IMR-90 (cell line): ENCODE data around the gene MLST8. TPM values are rescaled to one million over a fixed set of nuclear protein-coding genes. Genes with fewer than 3 reads are reported as not detected.
"Not testable (repeated sequence)": the region's sequence is repeated elsewhere in the genome, so short reads cannot be mapped to it uniquely, and the experiment has no call there.

Experiments
- ATAC-seq: fragments of 200-7000 bp; cut with Tn5 transposase; 2 replicates; pipeline ENCODE4 v1.9.1; 2020; ENCODE audit warnings: low read depth, mild to moderate bottlenecking, moderate library complexity
- BruUV-seq: library from RNA; stranded (reverse); fragments of 400-500 nt; replicated peaks from 2 replicates; lab custom pipeline; 2021; lab: Mats Ljungman, UMichigan
- CTCF ChIA-PET: fragments of 300-600 bp; formaldehyde crosslinking; extraction: SDS; loops from one replicate; lab custom pipeline; 2021; ENCODE audit warnings: antibody characterized with exemption; lab: Yijun Ruan, JAX
- POLR2A ChIA-PET: fragments of 300-600 bp; sonication (Branson Sonifier 250); formaldehyde crosslinking; loops from one replicate; lab custom pipeline; 2022; ENCODE audit warnings: antibody characterized with exemption; ENCODE audit not compliant: unreplicated experiment; lab: Charles Lee
- DNase-seq: peaks from one replicate; pipeline ENCODE4 v3.0.0; 2013
- H2AFZ ChIP-seq: replicated peaks from 2 replicates; pipeline ENCODE3; 2013; ENCODE audit warnings: low read length, mild to moderate bottlenecking; ENCODE audit not compliant: poor library complexity
- H2AK5ac ChIP-seq: 2 replicates; pipeline ENCODE4 v1.6.1; 2013; ENCODE audit warnings: low read depth, low read length, inconsistent platforms
- H2AK9ac ChIP-seq: replicated peaks from 2 replicates; pipeline ENCODE3; 2013; ENCODE audit warnings: mild to moderate bottlenecking, low read depth, low read length, moderate library complexity; ENCODE audit not compliant: poor library complexity
- H2BK120ac ChIP-seq: 2 replicates; pipeline ENCODE4 v1.6.1; 2013; ENCODE audit warnings: low read depth, low read length, inconsistent platforms
- H2BK15ac ChIP-seq: 3 replicates; pipeline ENCODE4 v1.6.1; 2013; ENCODE audit warnings: low read depth, low read length, inconsistent platforms
- H2BK20ac ChIP-seq: 2 replicates; pipeline ENCODE4 v1.6.1; 2013; ENCODE audit warnings: low read depth, mild to moderate bottlenecking, inconsistent platforms, low read length, moderate library complexity
- H2BK5ac ChIP-seq: 2 replicates; pipeline ENCODE4 v1.6.1; 2013; ENCODE audit warnings: mild to moderate bottlenecking, low read depth, low read length, inconsistent platforms; ENCODE audit not compliant: poor library complexity, severe bottlenecking
- H3K14ac ChIP-seq: replicated peaks from 2 replicates; pipeline ENCODE4 v1.6.1; 2013; ENCODE audit warnings: low read depth, low read length, inconsistent platforms
- H3K18ac ChIP-seq: 2 replicates; pipeline ENCODE4 v1.6.1; 2013; ENCODE audit warnings: low read depth, low read length, control low read depth
- H3K23ac ChIP-seq: 2 replicates; pipeline ENCODE4 v1.6.1; 2013; ENCODE audit warnings: low read depth, low read length, inconsistent platforms
- H3K27ac ChIP-seq: 2 replicates; pipeline ENCODE4 v1.5.1; 2013; ENCODE audit warnings: mild to moderate bottlenecking, control low read depth, low read length; ENCODE audit not compliant: insufficient read depth
- H3K27me3 ChIP-seq: 2 replicates; pipeline ENCODE4 v1.6.1; 2013; ENCODE audit warnings: low read length; ENCODE audit not compliant: control insufficient read depth, insufficient read depth
- H3K36me3 ChIP-seq: 2 replicates; pipeline ENCODE4 v1.6.1; 2013; ENCODE audit warnings: low read length, mixed read lengths; ENCODE audit not compliant: control insufficient read depth, insufficient read depth
- H3K4ac ChIP-seq: 2 replicates; pipeline ENCODE4 v1.6.1; 2013; ENCODE audit warnings: low read depth, low read length, inconsistent platforms
- H3K4me1 ChIP-seq: 2 replicates; pipeline ENCODE4 v1.6.1; 2013; ENCODE audit warnings: low read length, mixed read lengths; ENCODE audit not compliant: control insufficient read depth, insufficient read depth
- H3K4me2 ChIP-seq: 2 replicates; pipeline ENCODE4 v1.6.1; 2013; ENCODE audit warnings: low read depth, mild to moderate bottlenecking, control low read depth, low read length, moderate library complexity
- H3K4me3 ChIP-seq: 2 replicates; pipeline ENCODE4 v1.5.1; 2013; ENCODE audit warnings: low read depth, mild to moderate bottlenecking, control low read depth, low read length, moderate library complexity; ENCODE audit not compliant: insufficient read depth
- H3K56ac ChIP-seq: 2 replicates; pipeline ENCODE4 v1.6.1; 2013; ENCODE audit warnings: low read length, inconsistent platforms; ENCODE audit not compliant: insufficient read depth; ENCODE audit errors: extremely low read depth
- H3K79me1 ChIP-seq, 2 experiments: 2 replicates each; pipeline ENCODE4 v1.6.1; 2013; ENCODE audit warnings: low read length in 2 of 2, inconsistent platforms in 1 of 2, low read depth in 1 of 2
- H3K9ac ChIP-seq: 2 replicates; pipeline ENCODE4 v1.6.1; 2013; ENCODE audit warnings: low read depth, low read length, control low read depth
- H3K9me1 ChIP-seq: 2 replicates; pipeline ENCODE4 v1.6.1; 2013; ENCODE audit warnings: low read length, inconsistent platforms; ENCODE audit not compliant: insufficient read depth
- H3K9me3 ChIP-seq: 2 replicates; pipeline ENCODE4 v1.6.1; 2013; ENCODE audit warnings: low read length; ENCODE audit not compliant: control insufficient read depth, insufficient read depth
- H4K20me1 ChIP-seq: 2 replicates; pipeline ENCODE4 v1.6.1; 2013; ENCODE audit warnings: low read length, inconsistent platforms; ENCODE audit not compliant: insufficient read depth
- H4K5ac ChIP-seq: 2 replicates; pipeline ENCODE4 v1.6.1; 2013; ENCODE audit warnings: mild to moderate bottlenecking, low read depth, low read length, control low read depth
- H4K8ac ChIP-seq, 2 experiments: 2 replicates each; pipeline ENCODE4 v1.6.1; 2013; ENCODE audit warnings: low read depth in 2 of 2, low read length in 2 of 2, control low read depth in 1 of 2, inconsistent platforms in 1 of 2
- H4K91ac ChIP-seq: 2 replicates; pipeline ENCODE4 v1.6.1; 2013; ENCODE audit warnings: low read depth, low read length, inconsistent platforms; ENCODE audit not compliant: insufficient read depth
- WGBS, 2 experiments: methylation state at CpG; one replicate each; pipeline versions ENCODE4 v1.1.5 to v1.1.7; 2013; ENCODE audit warnings: missing lambda C conversion rate in 2 of 2; ENCODE audit not compliant: insufficient read length in 1 of 2; ENCODE audit errors: extremely low coverage in 2 of 2; 5-methylcytosine and 5-hydroxymethylcytosine counted together
- dilution Hi-C: fragments of 300-500 bp; cut with HindIII; formaldehyde crosslinking; loops from one replicate; pipeline ENCODE4 v1.14.3; 2018; ENCODE audit warnings: low sequenced_read_pairs; ENCODE audit not compliant: unreplicated experiment
- in situ Hi-C: fragments of 300-500 bp; cut with MboI; formaldehyde crosslinking; loops from 3 replicates; pipeline ENCODE4 v1.14.3; 2019; ENCODE audit warnings: low sequenced_read_pairs, inconsistent platforms, mixed read lengths
- intact Hi-C: fragments of 100-400 bp; cut with micrococcal nuclease; formaldehyde crosslinking; loops from 2 replicates; pipeline ENCODE4 v1.10.0; 2022
- polyA plus RNA-seq, 3 experiments: library from polyadenylated mRNA; depleted of rRNA; stranded (reverse); fragments of >200 nt; gene quantifications; 2 replicates each; pipeline ENCODE4 v1.2.3, GENCODE V29; 2012; ENCODE audit warnings: low replicate concordance in 1 of 3
- total RNA-seq: library from RNA; depleted of rRNA; stranded (reverse); fragments of >200 nt; gene quantifications from 2 replicates; pipeline ENCODE4 v1.2.3, GENCODE V29; 2012; rRNA removed

The MLST8 gene
- total and polyA plus RNA-seq, 2 of the 4 experiments (the other 2 are of a cell fraction), result 34.4 to 93.7 TPM

- H2BK20ac ChIP-seq, dilution Hi-C loops, H4K8ac ChIP-seq, H3K14ac ChIP-seq, DNase-seq, H3K4ac ChIP-seq, H4K91ac ChIP-seq, H3K4me2 ChIP-seq, H3K9me3 ChIP-seq, H3K27me3 ChIP-seq, H3K9ac ChIP-seq, H3K27ac ChIP-seq, H2BK5ac ChIP-seq, H3K23ac ChIP-seq, BruUV-seq, POLR2A ChIA-PET, H3K4me3 ChIP-seq, H2AFZ ChIP-seq, H3K18ac ChIP-seq, ATAC-seq, H2BK120ac ChIP-seq, H3K56ac ChIP-seq, CTCF ChIA-PET, H2AK5ac ChIP-seq, H4K5ac ChIP-seq, H3K9me1 ChIP-seq, H2BK15ac ChIP-seq, intact Hi-C loops, H3K4me1 ChIP-seq, H2AK9ac ChIP-seq: not testable (repeated sequence)
- Histone ChIP-seq H4K20me1 (peaks cover 29% of the 10 kb centered on the region), H3K79me1 (peaks cover 27 to 46% of the 10 kb centered on the region in 2 experiments), H3K36me3 (peaks cover 61% of the 10 kb centered on the region)
- in situ Hi-C loops, result loop anchor here (10.0 kb wide), 1 partner anchor 246 kb away; no protein-coding TSS in a partner anchor
- 100% methylated on average over 2 of the region's 7 CpGs; no CpG with 5 or more reads in 1 of the 2 experiments for WGBS, 2 experiments
Measured at GRCh38 chr16:2258530-2258929, 53.3 kb downstream of the MLST8 start.

Other genes starting within 250 kb of the MLST8 start
- gene NDUFB10, start 245.9 kb upstream of the MLST8 start, total RNA-seq, result 189 and 194 TPM in 2 replicates
- 220 and 287 TPM in 2 replicates for gene NDUFB10, start 245.9 kb upstream of the MLST8 start, polyA plus RNA-seq (2012; rRNA removed)
- 2,703 and 2,852 TPM in 2 replicates for gene RPS2, start 240.6 kb upstream of the MLST8 start, total RNA-seq
- gene RPS2, start 240.6 kb upstream of the MLST8 start, polyA plus RNA-seq (2012; rRNA removed), result 6,941 and 7,712 TPM in 2 replicates
- not detected in 2 replicates for gene RNF151, start 238.6 kb upstream of the MLST8 start, total RNA-seq
- not detected in 2 replicates for gene RNF151, start 238.6 kb upstream of the MLST8 start, polyA plus RNA-seq (2012; rRNA removed)
- 38.5 and 40.3 TPM in 2 replicates for gene TBL3, start 233.4 kb upstream of the MLST8 start, total RNA-seq
- 60.8 and 61.5 TPM in 2 replicates for gene TBL3, start 233.4 kb upstream of the MLST8 start, polyA plus RNA-seq (2012; rRNA removed)
- gene NOXO1, start 224.0 kb upstream of the MLST8 start, total RNA-seq, result not detected in 2 replicates
- 0.32 and 0.56 TPM in 2 replicates for gene NOXO1, start 224.0 kb upstream of the MLST8 start, polyA plus RNA-seq (2012; rRNA removed)
- gene GFER, start 221.3 kb upstream of the MLST8 start, total RNA-seq, result 6.8 and 8.6 TPM in 2 replicates
- 19.8 and 28.0 TPM in 2 replicates for gene GFER, start 221.3 kb upstream of the MLST8 start, polyA plus RNA-seq (2012; rRNA removed)
- gene SYNGR3, start 215.5 kb upstream of the MLST8 start, total RNA-seq, result 1.8 and 1.9 TPM in 2 replicates
- 5.8 and 6.6 TPM in 2 replicates for gene SYNGR3, start 215.5 kb upstream of the MLST8 start, polyA plus RNA-seq (2012; rRNA removed)
- gene ZNF598, start 195.6 kb upstream of the MLST8 start, total RNA-seq, result 3.4 and 4.4 TPM in 2 replicates
- gene ZNF598, start 195.6 kb upstream of the MLST8 start, polyA plus RNA-seq (2012; rRNA removed), result 36.4 and 40.6 TPM in 2 replicates
- 0.18 TPM in 1 of 2 replicates, not detected in the other for gene NPW, start 185.7 kb upstream of the MLST8 start, total RNA-seq
- gene NPW, start 185.7 kb upstream of the MLST8 start, polyA plus RNA-seq (2012; rRNA removed), result 2.0 and 3.7 TPM in 2 replicates
- 18.6 and 20.8 TPM in 2 replicates for gene NHERF2, start 178.6 kb upstream of the MLST8 start, total RNA-seq
- gene NHERF2, start 178.6 kb upstream of the MLST8 start, polyA plus RNA-seq (2012; rRNA removed), result 77.8 and 96.6 TPM in 2 replicates
- 22.8 and 28.1 TPM in 2 replicates for gene NTHL1, start 157.6 kb upstream of the MLST8 start, total RNA-seq
- 28.0 and 33.3 TPM in 2 replicates for gene NTHL1, start 157.6 kb upstream of the MLST8 start, polyA plus RNA-seq (2012; rRNA removed)
- gene TSC2, start 157.5 kb upstream of the MLST8 start, total RNA-seq, result 22.8 and 31.4 TPM in 2 replicates
- gene TSC2, start 157.5 kb upstream of the MLST8 start, polyA plus RNA-seq (2012; rRNA removed), result 88.6 and 95.9 TPM in 2 replicates
- gene PKD1, start 69.6 kb upstream of the MLST8 start, total RNA-seq, result 7.9 and 15.6 TPM in 2 replicates
- gene PKD1, start 69.6 kb upstream of the MLST8 start, polyA plus RNA-seq (2012; rRNA removed), result 97.3 and 118 TPM in 2 replicates
- 1.1 TPM in 2 replicates for gene RAB26, start 56.8 kb upstream of the MLST8 start, total RNA-seq
- gene RAB26, start 56.8 kb upstream of the MLST8 start, polyA plus RNA-seq (2012; rRNA removed), result 4.5 and 4.8 TPM in 2 replicates
- 26.4 and 29.6 TPM in 2 replicates for gene TRAF7, start 49.7 kb upstream of the MLST8 start, total RNA-seq
- 52.6 and 55.1 TPM in 2 replicates for gene TRAF7, start 49.7 kb upstream of the MLST8 start, polyA plus RNA-seq (2012; rRNA removed)
- not detected in 2 replicates for gene CASKIN1, start 8.8 kb upstream of the MLST8 start, total RNA-seq
- 0.05 and 0.06 TPM in 2 replicates for gene CASKIN1, start 8.8 kb upstream of the MLST8 start, polyA plus RNA-seq (2012; rRNA removed)
- gene BRICD5, start 5.4 kb downstream of the MLST8 start, total RNA-seq, result 0.18 and 0.28 TPM in 2 replicates
- gene BRICD5, start 5.4 kb downstream of the MLST8 start, polyA plus RNA-seq (2012; rRNA removed), result 0.94 and 1.5 TPM in 2 replicates
- gene PGP, start 9.4 kb downstream of the MLST8 start, total RNA-seq, result 4.1 and 5.8 TPM in 2 replicates
- 9.4 and 13.5 TPM in 2 replicates for gene PGP, start 9.4 kb downstream of the MLST8 start, polyA plus RNA-seq (2012; rRNA removed)
- 13.1 and 25.0 TPM in 2 replicates for gene E4F1, start 18.1 kb downstream of the MLST8 start, total RNA-seq
- 33.0 and 39.6 TPM in 2 replicates for gene E4F1, start 18.1 kb downstream of the MLST8 start, polyA plus RNA-seq (2012; rRNA removed)
- 0.18 and 0.28 TPM in 2 replicates for gene DNASE1L2, start 31.0 kb downstream of the MLST8 start, total RNA-seq
- 0.75 and 1.5 TPM in 2 replicates for gene DNASE1L2, start 31.0 kb downstream of the MLST8 start, polyA plus RNA-seq (2012; rRNA removed)
- gene ECI1, start 46.1 kb downstream of the MLST8 start, total RNA-seq, result 20.3 TPM in 2 replicates
- 30.1 and 42.0 TPM in 2 replicates for gene ECI1, start 46.1 kb downstream of the MLST8 start, polyA plus RNA-seq (2012; rRNA removed)
- 57.5 and 65.0 TPM in 2 replicates for gene RNPS1, start 62.7 kb downstream of the MLST8 start, total RNA-seq
- 192 and 194 TPM in 2 replicates for gene RNPS1, start 62.7 kb downstream of the MLST8 start, polyA plus RNA-seq (2012; rRNA removed)
- 0.18 TPM in 1 of 2 replicates, not detected in the other for gene ABCA3, start 135.3 kb downstream of the MLST8 start, total RNA-seq
- gene ABCA3, start 135.3 kb downstream of the MLST8 start, polyA plus RNA-seq (2012; rRNA removed), result 0.22 and 0.32 TPM in 2 replicates
- gene CCNF, start 224.0 kb downstream of the MLST8 start, total RNA-seq, result 19.2 and 20.1 TPM in 2 replicates
- 7.8 and 8.2 TPM in 2 replicates for gene CCNF, start 224.0 kb downstream of the MLST8 start, polyA plus RNA-seq (2012; rRNA removed)